ENCODE results near the gene ABCA4.

DNA sequence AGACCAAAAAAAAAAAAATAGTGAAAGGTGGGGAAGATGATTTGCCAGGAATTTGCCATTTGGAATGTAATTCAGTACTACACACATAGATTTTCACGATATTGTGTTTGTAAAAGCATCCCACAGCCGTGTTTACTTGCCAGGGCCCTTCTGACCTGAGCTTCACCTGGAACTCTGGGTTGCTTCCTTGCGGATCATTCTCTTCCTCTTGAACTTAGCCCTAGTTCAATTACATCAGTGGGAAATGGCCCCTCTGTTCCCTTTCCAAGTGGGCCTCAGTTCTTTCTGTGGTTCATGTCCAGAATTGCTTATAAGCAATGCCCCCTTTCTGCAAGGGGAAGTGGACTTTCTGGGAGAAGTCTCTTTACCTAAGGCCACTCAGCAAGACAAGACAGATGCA lies 41.0 kb downstream of the ABCA4 start:
- no peak for TF ChIP-seq POLR2A (IDR thresholded peaks at IDR 0.05)
- TF ChIP-seq, protein P1, sequence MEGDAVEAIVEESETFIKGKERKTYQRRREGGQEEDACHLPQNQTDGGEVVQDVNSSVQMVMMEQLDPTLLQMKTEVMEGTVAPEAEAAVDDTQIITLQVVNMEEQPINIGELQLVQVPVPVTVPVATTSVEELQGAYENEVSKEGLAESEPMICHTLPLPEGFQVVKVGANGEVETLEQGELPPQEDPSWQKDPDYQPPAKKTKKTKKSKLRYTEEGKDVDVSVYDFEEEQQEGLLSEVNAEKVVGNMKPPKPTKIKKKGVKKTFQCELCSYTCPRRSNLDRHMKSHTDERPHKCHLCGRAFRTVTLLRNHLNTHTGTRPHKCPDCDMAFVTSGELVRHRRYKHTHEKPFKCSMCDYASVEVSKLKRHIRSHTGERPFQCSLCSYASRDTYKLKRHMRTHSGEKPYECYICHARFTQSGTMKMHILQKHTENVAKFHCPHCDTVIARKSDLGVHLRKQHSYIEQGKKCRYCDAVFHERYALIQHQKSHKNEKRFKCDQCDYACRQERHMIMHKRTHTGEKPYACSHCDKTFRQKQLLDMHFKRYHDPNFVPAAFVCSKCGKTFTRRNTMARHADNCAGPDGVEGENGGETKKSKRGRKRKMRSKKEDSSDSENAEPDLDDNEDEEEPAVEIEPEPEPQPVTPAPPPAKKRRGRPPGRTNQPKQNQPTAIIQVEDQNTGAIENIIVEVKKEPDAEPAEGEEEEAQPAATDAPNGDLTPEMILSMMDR (IDR thresholded peaks at IDR 0.05), result no peak
- TF ChIP-seq POLR2AphosphoS5 (IDR thresholded peaks at IDR 0.05), result no peak
